ENCODE data around the gene PXYLP1.

DNA sequence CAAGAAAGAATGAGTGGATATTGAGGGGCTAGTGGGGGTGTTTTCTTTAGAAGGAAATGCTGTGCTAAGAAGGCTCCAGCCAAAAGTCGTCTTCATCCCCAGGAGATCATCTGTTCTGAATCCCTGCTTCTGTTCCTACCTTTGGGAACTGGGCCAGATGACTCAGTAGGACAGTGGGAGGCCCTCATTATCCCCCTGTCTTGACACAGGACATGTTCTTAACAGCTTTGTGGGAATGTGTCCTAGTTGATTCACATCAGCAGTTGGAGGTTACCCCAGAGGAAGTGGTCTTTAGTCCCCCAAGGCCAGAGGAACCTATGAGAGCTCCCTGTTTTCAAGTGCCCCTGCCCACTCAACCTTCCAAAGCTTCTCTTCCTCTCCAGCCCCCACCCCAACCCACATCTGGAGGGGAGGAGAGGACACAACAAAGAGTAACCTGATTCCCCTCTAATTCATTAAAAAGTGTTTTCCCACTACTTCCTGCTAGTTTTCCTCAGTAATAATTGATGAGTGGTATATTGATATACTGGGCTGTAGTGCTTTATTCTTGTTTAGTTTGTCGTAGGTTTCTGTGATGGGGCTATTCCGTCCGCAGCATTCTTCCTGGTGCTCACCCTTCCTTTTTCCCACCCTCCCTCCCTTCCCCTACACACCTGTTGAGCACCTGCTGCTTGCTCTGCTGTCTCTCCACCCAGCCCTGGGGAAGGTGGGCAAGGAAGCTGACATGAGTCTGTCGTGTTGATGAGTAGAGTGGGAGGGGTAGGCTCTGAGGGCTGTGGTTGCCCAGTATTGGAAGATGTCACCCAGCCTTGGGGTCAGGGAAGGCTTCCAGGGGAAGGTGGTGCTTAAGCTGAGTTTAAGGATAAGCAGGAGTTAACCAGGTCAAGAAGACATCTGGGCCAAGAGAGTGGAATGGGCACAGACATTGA lies 9.3 kb downstream of the PXYLP1 start:
- TF ChIP-seq, protein P1, sequence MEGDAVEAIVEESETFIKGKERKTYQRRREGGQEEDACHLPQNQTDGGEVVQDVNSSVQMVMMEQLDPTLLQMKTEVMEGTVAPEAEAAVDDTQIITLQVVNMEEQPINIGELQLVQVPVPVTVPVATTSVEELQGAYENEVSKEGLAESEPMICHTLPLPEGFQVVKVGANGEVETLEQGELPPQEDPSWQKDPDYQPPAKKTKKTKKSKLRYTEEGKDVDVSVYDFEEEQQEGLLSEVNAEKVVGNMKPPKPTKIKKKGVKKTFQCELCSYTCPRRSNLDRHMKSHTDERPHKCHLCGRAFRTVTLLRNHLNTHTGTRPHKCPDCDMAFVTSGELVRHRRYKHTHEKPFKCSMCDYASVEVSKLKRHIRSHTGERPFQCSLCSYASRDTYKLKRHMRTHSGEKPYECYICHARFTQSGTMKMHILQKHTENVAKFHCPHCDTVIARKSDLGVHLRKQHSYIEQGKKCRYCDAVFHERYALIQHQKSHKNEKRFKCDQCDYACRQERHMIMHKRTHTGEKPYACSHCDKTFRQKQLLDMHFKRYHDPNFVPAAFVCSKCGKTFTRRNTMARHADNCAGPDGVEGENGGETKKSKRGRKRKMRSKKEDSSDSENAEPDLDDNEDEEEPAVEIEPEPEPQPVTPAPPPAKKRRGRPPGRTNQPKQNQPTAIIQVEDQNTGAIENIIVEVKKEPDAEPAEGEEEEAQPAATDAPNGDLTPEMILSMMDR (IDR thresholded peaks at IDR 0.05), result no peak
- TF ChIP-seq EZH2 (IDR thresholded peaks at IDR 0.05) (no peak), EZH2phosphoT487 (IDR thresholded peaks at IDR 0.05) (no peak)
